HG03175 (cell line): ENCODE data around the gene FAM118B.
"Not testable (repeated sequence)": the region's sequence is repeated elsewhere in the genome, so short reads cannot be mapped to it uniquely, and the experiment has no call there.

Source experiments
- ATAC-seq: cut with Tn5 transposase; IDR thresholded peaks from one replicate; pipeline ENCODE4 v1.9.1; 2021; ENCODE audit warnings: mild to moderate bottlenecking, moderate library complexity; ENCODE audit not compliant: unreplicated experiment

Gene FAM118B

GRCh38 chr11:126308271-126308671, 96.7 kb downstream of the FAM118B start:
- ATAC-seq = no peak

- not testable (repeated sequence) for ATAC-seq
These were observed 97.2 kb downstream of the FAM118B start for GRCh38 chr11:126308771-126309170.

GRCh38 chr11:126310200-126310991, 98.8 kb downstream of the FAM118B start:
- ATAC-seq = peak; percentile 35

GRCh38 chr11:126310992-126311310, 99.4 kb downstream of the FAM118B start:
- no peak for ATAC-seq

- ATAC-seq = peak; percentile 80
These were observed 100.1 kb downstream of the FAM118B start for GRCh38 chr11:126311401-126312291.
